ENCODE data around the gene TP53BP2. TPM values are rescaled to one million over a fixed set of nuclear protein-coding genes. Genes with fewer than 3 reads are reported as not detected.
"Not testable (repeated sequence)": the region's sequence is repeated elsewhere in the genome, so short reads cannot be mapped to it uniquely, and the experiment has no call there.

The TP53BP2 gene, protein sequence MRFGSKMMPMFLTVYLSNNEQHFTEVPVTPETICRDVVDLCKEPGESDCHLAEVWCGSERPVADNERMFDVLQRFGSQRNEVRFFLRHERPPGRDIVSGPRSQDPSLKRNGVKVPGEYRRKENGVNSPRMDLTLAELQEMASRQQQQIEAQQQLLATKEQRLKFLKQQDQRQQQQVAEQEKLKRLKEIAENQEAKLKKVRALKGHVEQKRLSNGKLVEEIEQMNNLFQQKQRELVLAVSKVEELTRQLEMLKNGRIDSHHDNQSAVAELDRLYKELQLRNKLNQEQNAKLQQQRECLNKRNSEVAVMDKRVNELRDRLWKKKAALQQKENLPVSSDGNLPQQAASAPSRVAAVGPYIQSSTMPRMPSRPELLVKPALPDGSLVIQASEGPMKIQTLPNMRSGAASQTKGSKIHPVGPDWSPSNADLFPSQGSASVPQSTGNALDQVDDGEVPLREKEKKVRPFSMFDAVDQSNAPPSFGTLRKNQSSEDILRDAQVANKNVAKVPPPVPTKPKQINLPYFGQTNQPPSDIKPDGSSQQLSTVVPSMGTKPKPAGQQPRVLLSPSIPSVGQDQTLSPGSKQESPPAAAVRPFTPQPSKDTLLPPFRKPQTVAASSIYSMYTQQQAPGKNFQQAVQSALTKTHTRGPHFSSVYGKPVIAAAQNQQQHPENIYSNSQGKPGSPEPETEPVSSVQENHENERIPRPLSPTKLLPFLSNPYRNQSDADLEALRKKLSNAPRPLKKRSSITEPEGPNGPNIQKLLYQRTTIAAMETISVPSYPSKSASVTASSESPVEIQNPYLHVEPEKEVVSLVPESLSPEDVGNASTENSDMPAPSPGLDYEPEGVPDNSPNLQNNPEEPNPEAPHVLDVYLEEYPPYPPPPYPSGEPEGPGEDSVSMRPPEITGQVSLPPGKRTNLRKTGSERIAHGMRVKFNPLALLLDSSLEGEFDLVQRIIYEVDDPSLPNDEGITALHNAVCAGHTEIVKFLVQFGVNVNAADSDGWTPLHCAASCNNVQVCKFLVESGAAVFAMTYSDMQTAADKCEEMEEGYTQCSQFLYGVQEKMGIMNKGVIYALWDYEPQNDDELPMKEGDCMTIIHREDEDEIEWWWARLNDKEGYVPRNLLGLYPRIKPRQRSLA
- polyA plus RNA-seq (ENCODE audit: insufficient read length in 3 of 3): 10 to 100 TPM; 46.1 to 58.5 (median 56.1) TPM
- long read RNA-seq, donor 1, partial matches to known transcripts: 9 of 9 reads
- long read RNA-seq, donor 1, other reads (novel, unspliced or antisense): 0 of 9 reads
- long read RNA-seq, donor 2, partial matches to known transcripts: 10 of 10 reads
- long read RNA-seq, donor 2, other reads (novel, unspliced or antisense): 0 of 10 reads
- long read RNA-seq, donor 3, partial matches to known transcripts: 38 of 39 reads
- long read RNA-seq, donor 3, other reads (novel, unspliced or antisense): 0 of 39 reads
- long read RNA-seq, donor 4: 0 reads
- long read RNA-seq, donor 5: 0 reads
- long read RNA-seq, donor 6, partial matches to known transcripts: 28 of 28 reads
- long read RNA-seq, donor 6, other reads (novel, unspliced or antisense): 0 of 28 reads
- long read RNA-seq, donor 7, full-length matches to known transcripts: 4 of 19 reads
- long read RNA-seq, donor 7, partial matches to known transcripts: 15 of 19 reads
- long read RNA-seq, donor 7, other reads (novel, unspliced or antisense): 0 of 19 reads
- long read RNA-seq, donor 8, full-length matches to known transcripts: 4 of 38 reads
- long read RNA-seq, donor 8, partial matches to known transcripts: 34 of 38 reads
- long read RNA-seq, donor 8, other reads (novel, unspliced or antisense): 0 of 38 reads
- long read RNA-seq, donor 9, full-length matches to known transcripts: 1 of 1 reads
- long read RNA-seq, donor 9, partial matches to known transcripts: 0 of 1 reads
- long read RNA-seq, donor 9, other reads (novel, unspliced or antisense): 0 of 1 reads
- long read RNA-seq, donor 10, partial matches to known transcripts: 0 of 1 reads
- long read RNA-seq, donor 10, other reads (novel, unspliced or antisense): 0 of 1 reads
- long read RNA-seq, donor 11, full-length matches to known transcripts: 2 of 9 reads
- long read RNA-seq, donor 11, partial matches to known transcripts: 7 of 9 reads
- long read RNA-seq, donor 11, other reads (novel, unspliced or antisense): 0 of 9 reads
- long read RNA-seq, donor 12: 0 reads
- long read RNA-seq, donor 13, partial matches to known transcripts: 72 of 73 reads
- long read RNA-seq, donor 13, other reads (novel, unspliced or antisense): 0 of 73 reads
- long read RNA-seq, donor 14, full-length matches to known transcripts: 1 of 20 reads
- long read RNA-seq, donor 14, partial matches to known transcripts: 19 of 20 reads
- long read RNA-seq, donor 14, other reads (novel, unspliced or antisense): 0 of 20 reads
- long read RNA-seq, donor 15, full-length matches to known transcripts: 2 of 12 reads
- long read RNA-seq, donor 15, partial matches to known transcripts: 10 of 12 reads
- long read RNA-seq, donor 15, other reads (novel, unspliced or antisense): 0 of 12 reads
- long read RNA-seq, donor 16, full-length matches to known transcripts: 6 of 52 reads
- long read RNA-seq, donor 16, partial matches to known transcripts: 46 of 52 reads
- long read RNA-seq, donor 16, other reads (novel, unspliced or antisense): 0 of 52 reads

DNA sequence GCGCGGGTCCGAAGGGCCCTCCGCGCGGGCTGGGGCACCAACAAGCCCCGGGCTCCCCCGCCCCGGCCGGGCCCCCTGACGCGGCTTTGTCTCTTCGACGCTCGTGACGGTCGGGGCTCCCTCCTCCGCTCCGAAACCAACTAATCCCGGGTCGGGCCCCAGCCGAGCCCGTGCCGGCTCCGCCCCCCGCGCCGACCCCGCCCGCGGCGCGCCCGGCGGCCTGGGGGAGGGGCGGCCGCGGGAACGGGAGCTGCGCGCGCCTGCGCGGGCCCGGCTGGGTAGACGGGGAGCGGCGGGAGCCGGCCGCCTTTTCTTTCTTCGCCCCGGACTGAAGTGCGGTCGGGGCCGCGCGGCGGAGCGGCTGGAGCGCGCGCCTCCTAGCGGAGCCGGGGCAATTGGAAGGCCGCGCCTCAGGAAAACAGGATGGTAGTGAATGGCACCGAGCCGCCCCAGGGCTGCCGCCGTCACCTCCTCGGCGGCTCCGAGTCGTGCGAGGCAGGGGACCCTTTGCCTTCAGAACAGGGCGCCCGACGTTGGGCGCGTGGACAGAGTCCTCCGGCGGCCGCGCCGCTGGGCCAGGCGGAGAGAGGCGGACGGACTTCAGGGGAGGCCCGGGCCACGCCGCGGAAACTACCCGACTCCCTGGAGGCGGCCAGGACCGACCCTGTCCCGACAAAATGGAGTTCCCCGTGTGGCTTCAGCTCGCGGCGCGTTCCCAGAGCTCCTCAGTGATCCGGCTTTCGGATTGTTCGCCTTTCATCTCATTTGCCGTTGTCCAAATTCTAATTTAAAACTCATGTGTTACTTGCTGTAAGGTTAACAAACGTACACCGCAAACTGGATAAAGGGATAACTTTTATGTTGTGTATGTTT, at the start of gene TP53BP2:
Gene TP53BP2, minus strand, starts transcription at position 138 of the 873 bp plus-strand sequence. CDS start 267 bp downstream, outside the sequence.
- DNase-seq (ENCODE audit: extremely low read depth in 1 of 11, low read depth in 9 of 11, low spot score in 4 of 11): peak; percentile 73 to 87 (median 85)

GRCh38 chr1:223890494-223890893, 44.7 kb upstream of the TP53BP2 start:
- DNase-seq (ENCODE audit: extremely low read depth in 1 of 11, low read depth in 9 of 11, low spot score in 4 of 11): not testable (repeated sequence)

DNA sequence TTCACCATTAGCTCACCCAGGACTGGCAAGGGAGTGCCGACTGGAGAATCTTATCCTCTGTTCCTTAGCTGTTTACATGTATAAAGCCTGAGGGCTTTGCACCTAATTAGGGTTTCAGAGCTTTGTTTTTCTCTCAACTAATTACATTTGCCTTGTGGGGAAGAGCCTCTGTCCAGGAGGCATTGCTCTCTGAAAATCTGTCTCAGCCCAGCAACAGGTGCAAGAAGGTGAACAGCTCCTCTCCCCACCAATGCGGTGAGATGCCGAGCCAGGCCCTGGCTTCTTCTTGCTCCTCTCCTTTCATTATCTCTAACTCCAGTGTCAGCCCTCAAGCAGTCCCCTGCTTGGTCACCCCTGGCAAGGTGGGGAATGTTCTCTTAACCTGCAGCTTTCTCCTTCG, 43.6 kb upstream of the TP53BP2 start:
- DNase-seq (ENCODE audit: extremely low read depth in 1 of 11, low read depth in 9 of 11, low spot score in 4 of 11): not testable (repeated sequence)

DNA sequence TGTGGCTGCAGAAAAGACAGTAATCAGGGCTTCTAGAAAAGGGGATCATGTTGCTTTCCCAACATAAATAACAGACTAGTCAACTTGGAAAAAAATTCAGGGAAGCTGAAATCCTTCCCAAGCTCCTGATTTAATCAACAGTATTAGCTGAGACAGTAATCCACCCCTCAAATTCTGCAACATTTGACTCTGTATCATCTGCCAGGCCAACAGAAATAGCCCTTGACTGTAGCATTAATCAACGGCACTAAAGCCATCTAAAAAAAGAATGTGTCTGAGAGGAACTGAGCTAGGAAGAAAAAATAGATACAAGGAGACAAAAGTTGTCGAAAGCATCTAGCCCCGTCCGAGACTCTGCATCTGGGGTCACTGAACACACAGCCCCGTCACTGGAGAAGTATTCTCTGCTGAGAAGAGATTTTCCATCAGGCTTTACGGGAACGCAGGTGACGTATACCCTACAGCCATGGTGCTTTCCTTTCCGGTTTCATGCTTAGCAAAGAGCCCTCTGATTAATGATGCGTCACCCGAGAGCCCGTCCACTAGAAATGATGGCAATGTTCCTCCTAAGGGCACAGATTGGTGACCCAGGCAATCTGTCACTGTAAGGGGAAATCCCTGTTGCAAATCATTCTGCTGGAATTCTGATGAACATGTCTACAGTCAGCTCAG, 42.1 kb upstream of the TP53BP2 start:
- peak; percentile 65 to 92 (median 77) for DNase-seq (ENCODE audit: extremely low read depth in 1 of 11, low read depth in 9 of 11, low spot score in 4 of 11)

- no peak for DNase-seq (ENCODE audit: extremely low read depth in 1 of 11, low read depth in 9 of 11, low spot score in 4 of 11)
These were observed 40.8 kb upstream of the TP53BP2 start for GRCh38 chr1:223886516-223886921.

DNA sequence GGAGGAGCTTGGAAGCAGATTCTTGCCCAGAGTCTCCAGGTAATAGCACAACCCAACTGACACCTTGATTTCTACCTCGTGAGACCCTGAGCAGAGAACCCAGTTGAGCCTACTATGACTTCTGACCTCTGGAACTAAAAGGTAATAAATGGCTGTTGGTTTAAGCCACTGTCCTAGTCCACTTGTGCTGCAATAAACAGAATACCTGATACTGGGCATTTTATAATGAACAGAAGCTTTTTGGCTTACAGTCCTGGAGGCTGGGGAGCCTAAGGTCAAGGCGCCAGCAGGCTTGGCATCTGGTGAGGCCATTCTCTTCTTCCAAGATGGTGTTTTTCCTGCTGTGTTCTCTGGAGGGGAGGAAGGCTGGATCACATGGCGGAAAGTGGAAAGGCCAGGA, 39.9 kb upstream of the TP53BP2 start:
- no peak for DNase-seq (ENCODE audit: extremely low read depth in 1 of 11, low read depth in 9 of 11, low spot score in 4 of 11)

DNA sequence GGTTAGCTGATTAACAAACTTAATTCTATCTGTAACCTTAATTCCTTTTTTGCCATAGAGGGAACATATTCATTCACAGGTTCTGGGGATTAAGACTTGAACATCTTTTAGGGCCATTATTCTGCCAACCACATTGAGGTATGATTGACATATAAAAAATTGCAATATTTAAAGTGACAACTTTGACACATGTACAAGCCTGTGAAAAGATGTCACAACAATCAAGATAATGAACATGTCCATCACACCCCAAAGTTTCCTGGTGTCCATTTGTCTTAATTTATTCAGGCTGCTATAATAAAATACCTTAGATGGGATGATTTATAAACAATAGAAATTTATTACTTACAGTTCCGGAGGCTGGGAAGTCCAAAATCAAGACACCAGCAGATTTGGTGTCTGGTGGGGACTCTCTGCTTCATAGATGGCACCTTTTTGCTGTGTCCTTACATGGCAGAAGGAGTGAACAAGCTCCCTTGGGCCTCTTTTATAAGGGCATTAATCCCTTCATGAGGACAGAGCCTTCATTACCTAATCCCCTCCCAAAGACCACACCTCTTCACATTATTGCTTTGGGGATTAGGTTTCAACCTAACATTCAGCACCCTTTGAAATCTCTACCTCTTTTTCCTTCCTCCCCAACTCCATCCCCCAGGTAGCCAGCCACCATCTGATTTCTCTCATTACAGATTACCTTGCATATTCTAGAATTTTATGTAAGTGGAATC, 33.0 kb upstream of the TP53BP2 start:
- no peak for DNase-seq (ENCODE audit: extremely low read depth in 1 of 11, low read depth in 9 of 11, low spot score in 4 of 11)

GRCh38 chr1:223877804-223878203, 32.1 kb upstream of the TP53BP2 start:
- DNase-seq (ENCODE audit: extremely low read depth in 1 of 11, low read depth in 9 of 11, low spot score in 4 of 11): no peak

DNA sequence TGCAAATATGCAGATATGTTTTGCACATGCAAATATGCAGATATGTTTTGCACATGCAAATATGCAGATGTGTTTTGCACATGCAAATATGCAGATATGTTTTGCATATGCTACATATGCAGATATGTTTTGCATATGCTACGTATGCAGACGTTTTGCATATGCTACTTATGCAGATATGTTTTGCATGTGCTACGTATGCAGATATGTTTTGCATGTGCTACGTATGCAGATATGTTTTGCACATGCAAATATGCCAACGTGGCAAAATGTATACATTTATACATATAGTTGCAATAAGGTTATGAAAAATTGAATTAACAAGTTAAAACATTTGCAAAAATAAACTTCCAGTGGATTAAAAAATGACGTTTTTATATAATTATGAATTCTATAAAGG, 30.8 kb upstream of the TP53BP2 start:
- DNase-seq (ENCODE audit: extremely low read depth in 1 of 11, low read depth in 9 of 11, low spot score in 4 of 11): no peak

DNA sequence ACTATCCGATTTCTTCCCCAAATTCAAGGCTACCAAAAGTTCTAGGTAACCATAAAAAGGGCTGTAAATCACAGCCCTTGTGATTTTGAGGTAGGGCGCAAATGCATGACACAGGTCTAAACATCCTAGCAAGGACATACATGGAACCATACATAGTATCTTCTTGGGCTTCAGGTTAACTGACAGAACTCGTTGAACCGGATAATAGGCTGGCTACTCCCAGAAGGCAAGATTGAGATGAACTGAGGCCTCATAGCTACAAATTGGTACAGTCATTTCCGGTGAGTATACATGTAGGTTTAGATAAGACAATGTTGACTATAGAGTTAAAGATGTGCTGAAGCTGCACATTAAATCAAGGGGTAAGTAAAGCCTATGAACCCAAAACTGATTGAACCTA, 27.3 kb upstream of the TP53BP2 start:
- DNase-seq (ENCODE audit: extremely low read depth in 1 of 11, low read depth in 9 of 11, low spot score in 4 of 11): no peak

- no peak for DNase-seq (ENCODE audit: extremely low read depth in 1 of 11, low read depth in 9 of 11, low spot score in 4 of 11)
These were observed 26.7 kb upstream of the TP53BP2 start for GRCh38 chr1:223872308-223872901.

DNA sequence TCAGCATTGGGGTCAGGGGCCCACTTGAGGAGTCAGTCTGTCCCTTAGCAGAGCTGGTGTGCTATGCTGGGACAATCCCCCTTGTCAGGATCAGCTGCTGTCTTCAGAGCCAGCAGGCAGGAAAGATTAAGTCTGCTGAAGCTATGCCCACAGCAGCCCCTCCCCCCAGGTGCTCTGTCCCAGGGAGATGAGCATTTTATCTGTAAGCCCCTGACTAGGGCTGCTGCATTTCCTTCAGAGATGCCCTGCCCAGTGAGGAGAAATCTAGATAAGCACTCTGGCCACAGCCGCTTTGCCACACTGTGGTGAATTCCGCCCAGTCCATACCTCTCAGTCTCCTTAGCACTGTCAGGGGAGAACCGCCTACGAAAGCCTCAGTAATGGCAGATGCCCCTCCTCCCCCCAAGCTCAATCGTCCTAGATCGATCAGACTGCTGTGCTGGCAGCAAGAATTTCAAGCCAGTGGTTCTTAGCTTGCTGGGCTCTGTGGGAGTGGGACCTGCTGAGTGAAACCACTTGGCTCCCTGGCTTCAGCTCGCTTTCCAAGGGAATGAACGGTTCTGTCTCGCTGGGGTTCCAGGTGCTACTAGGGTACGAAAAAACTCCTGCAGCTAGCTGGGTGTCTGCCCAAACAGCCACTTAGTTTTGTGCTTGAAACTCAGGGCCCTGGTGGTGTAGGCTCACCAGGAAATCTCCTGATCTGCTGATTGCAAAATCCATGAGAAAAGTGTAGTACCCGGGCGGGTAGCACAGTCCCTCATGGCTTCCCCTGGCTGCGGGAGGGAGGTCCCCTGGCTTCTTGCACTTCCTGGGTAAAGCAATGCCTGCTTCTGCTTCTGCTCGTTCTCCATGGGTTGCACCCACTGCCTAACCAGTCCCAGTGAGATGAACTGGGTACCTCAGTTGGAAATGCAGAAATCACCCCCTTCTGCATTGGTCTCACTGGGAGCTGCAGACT, 25.1 kb upstream of the TP53BP2 start:
- DNase-seq (ENCODE audit: extremely low read depth in 1 of 11, low read depth in 9 of 11, low spot score in 4 of 11): no peak
